Tongue (tissue), 2 donors: ENCODE results near the gene PLA2G2F. TPM values are rescaled to one million over a fixed set of nuclear protein-coding genes. Genes with fewer than 3 reads are reported as not detected.

Experiments used
- DNase-seq: peaks from one replicate; pipeline ENCODE4 v3.0.0-alpha.2; 2015
- total RNA-seq: library from RNA; depleted of rRNA; stranded (reverse); fragments of >200 nt; gene quantifications from one replicate; pipeline ENCODE4 v1.2.3, GENCODE V29; 2014

The PLA2G2F gene
- total RNA-seq, 1 donor from 2014 or later = not detected

GRCh38 chr1:20143318-20143717, 4.2 kb downstream of the PLA2G2F start:
- no peak for DNase-seq

- DNase-seq = no peak
These were observed 4.8 kb downstream of the PLA2G2F start for GRCh38 chr1:20143734-20144565.

- no peak for DNase-seq
These were observed 8.9 kb downstream of the PLA2G2F start for GRCh38 chr1:20147846-20148570.

- no peak for DNase-seq
These were observed 9.7 kb downstream of the PLA2G2F start for GRCh38 chr1:20148571-20149500.

GRCh38 chr1:20149601-20150325, 10.6 kb downstream of the PLA2G2F start:
- no peak for DNase-seq

- DNase-seq = no peak
These were observed 11.2 kb downstream of the PLA2G2F start for GRCh38 chr1:20150326-20150705.

- no peak for DNase-seq
These were observed 11.8 kb downstream of the PLA2G2F start for GRCh38 chr1:20150969-20151368.

- DNase-seq = peak; percentile 87
These were observed 12.9 kb downstream of the PLA2G2F start for GRCh38 chr1:20151906-20152598.

- no peak for DNase-seq
These were observed 13.4 kb downstream of the PLA2G2F start for GRCh38 chr1:20152599-20152930.

- DNase-seq = peak; percentile 42
These were observed 13.9 kb downstream of the PLA2G2F start for GRCh38 chr1:20153000-20153418.

- no peak for DNase-seq
These were observed 15.2 kb downstream of the PLA2G2F start for GRCh38 chr1:20154301-20154831.

- DNase-seq = no peak
These were observed 19.4 kb downstream of the PLA2G2F start for GRCh38 chr1:20158358-20159070.

- no peak for DNase-seq
These were observed 20.9 kb downstream of the PLA2G2F start for GRCh38 chr1:20160034-20160433.

GRCh38 chr1:20164694-20165202, 25.6 kb downstream of the PLA2G2F start:
- peak; percentile 52 for DNase-seq

- no peak for DNase-seq
These were observed 26.4 kb downstream of the PLA2G2F start for GRCh38 chr1:20165522-20165951.

- no peak for DNase-seq
These were observed 26.9 kb downstream of the PLA2G2F start for GRCh38 chr1:20166051-20166450.

- no peak for DNase-seq
These were observed 28.0 kb downstream of the PLA2G2F start for GRCh38 chr1:20167126-20167525.

GRCh38 chr1:20168564-20169491, 29.7 kb downstream of the PLA2G2F start:
- no peak for DNase-seq

- DNase-seq = no peak
These were observed 30.8 kb downstream of the PLA2G2F start for GRCh38 chr1:20169932-20170331.
